ENCODE measurements around the gene BOLA2. TPM values are rescaled to one million over a fixed set of nuclear protein-coding genes. Genes with fewer than 3 reads are reported as not detected.
A peak's percentile ranks its signal among the peaks of the same experiment; 100 is the strongest.
"Not testable (repeated sequence)": the region's sequence is repeated elsewhere in the genome, so short reads cannot be mapped to it uniquely, and the experiment has no call there.

Gene BOLA2
- total RNA-seq = 1 to 10 TPM; 1.5 to 5.7 (median 3.1) TPM
- 10 to 100 TPM; 11.0 to 47.2 (median 19.2) TPM for polyA plus RNA-seq
- long read RNA-seq, donor 1, partial matches to known transcripts = 2 of 6 reads
- long read RNA-seq, donor 1, other reads (novel, unspliced or antisense) = 0 of 6 reads
- long read RNA-seq, donor 2, transcript BOLA2-201 (3 exons, 1,012 nt) = major isoform, 5 of 8 reads
- long read RNA-seq, donor 2, partial matches to known transcripts = 1 of 8 reads
- long read RNA-seq, donor 2, other reads (novel, unspliced or antisense) = 2 of 8 reads

GRCh38 chr16:29454269-29454668, at the start of gene BOLA2, which contains the start of gene SLX1B:
BOLA2 (minus strand) TSS chr16:29454351; CDS start chr16:29454253, 98 bp downstream.
SLX1B (plus strand) TSS chr16:29454533.
- H3K4me3 ChIP-seq; intact Hi-C loops (cut with DNase I); H3K27ac ChIP-seq; H3K27me3 ChIP-seq (ENCODE audit: insufficient read depth in 3 of 3, low read length in 2 of 3); H3K36me3 ChIP-seq (ENCODE audit: insufficient read depth in 1 of 2, low read depth in 1 of 2); H3K4me1 ChIP-seq; H3K9me3 ChIP-seq; DNase-seq: not testable (repeated sequence)
- WGBS, 3 donors = no CpG with 5 or more reads among the region's 33 CpGs
- ATAC-seq = peak; percentile 94 to 96 (median 95)

- ATAC-seq; H3K9me3 ChIP-seq; H3K27ac ChIP-seq; intact Hi-C loops (cut with DNase I); H3K27me3 ChIP-seq (ENCODE audit: insufficient read depth in 3 of 3, low read length in 2 of 3); H3K4me1 ChIP-seq; H3K4me3 ChIP-seq; H3K36me3 ChIP-seq (ENCODE audit: insufficient read depth in 1 of 2, low read depth in 1 of 2): not testable (repeated sequence)
- DNase-seq = peak; percentile 9 to 39
- 69 to 81% (median 78%) methylated on average over 5 to 6 of the region's 12 CpGs for WGBS, 3 donors
Measured at GRCh38 chr16:29482276-29482675, 28.1 kb upstream of the BOLA2 start.

GRCh38 chr16:29472065-29472464, 17.9 kb upstream of the BOLA2 start:
- H3K9me3 ChIP-seq; H3K36me3 ChIP-seq (ENCODE audit: insufficient read depth in 1 of 2, low read depth in 1 of 2); H3K4me3 ChIP-seq; H3K27me3 ChIP-seq (ENCODE audit: insufficient read depth in 3 of 3, low read length in 2 of 3); DNase-seq; H3K27ac ChIP-seq; H3K4me1 ChIP-seq; intact Hi-C loops (cut with DNase I): not testable (repeated sequence)
- no CpG with 5 or more reads among the region's 4 CpGs for WGBS, 3 donors
- ATAC-seq = peak; percentile 85 to 86 (median 86)

- H3K27me3 ChIP-seq (ENCODE audit: insufficient read depth in 3 of 3, low read length in 2 of 3); intact Hi-C loops (cut with DNase I); H3K36me3 ChIP-seq (ENCODE audit: insufficient read depth in 1 of 2, low read depth in 1 of 2); H3K4me3 ChIP-seq; H3K4me1 ChIP-seq; H3K9me3 ChIP-seq: not testable (repeated sequence)
- ATAC-seq (peak; percentile 63 to 78 (median 71)), DNase-seq (peak; percentile 64 to 74)
- peak overlapping the region; percentile 53 for H3K27ac ChIP-seq
- WGBS, 3 donors = 3 to 5% (median 4%) methylated on average over 5 of the region's 6 CpGs
Measured at GRCh38 chr16:29469660-29470059, 15.5 kb upstream of the BOLA2 start.

- ATAC-seq; intact Hi-C loops (cut with DNase I): not testable (repeated sequence)
- no CpG with 5 or more reads among the region's 10 CpGs for WGBS, 3 donors
Measured at GRCh38 chr16:29467654-29468366, 13.7 kb upstream of the BOLA2 start.

GRCh38 chr16:29466904-29467303, 12.8 kb upstream of the BOLA2 start:
- H3K4me1 ChIP-seq; H3K27ac ChIP-seq; H3K27me3 ChIP-seq (ENCODE audit: insufficient read depth in 3 of 3, low read length in 2 of 3); H3K36me3 ChIP-seq (ENCODE audit: insufficient read depth in 1 of 2, low read depth in 1 of 2); intact Hi-C loops (cut with DNase I); DNase-seq; H3K4me3 ChIP-seq; H3K9me3 ChIP-seq: not testable (repeated sequence)
- no CpG with 5 or more reads among the region's 33 CpGs for WGBS, 3 donors
- ATAC-seq = peak in 1 of 4 donors; percentile 23

More at GRCh38 chr16:29467654-29468366, 13.7 kb upstream of the BOLA2 start:
- not testable (repeated sequence) for H3K4me1 ChIP-seq; H3K4me3 ChIP-seq; DNase-seq; H3K36me3 ChIP-seq (ENCODE audit: insufficient read depth in 1 of 2, low read depth in 1 of 2); H3K9me3 ChIP-seq; H3K27me3 ChIP-seq (ENCODE audit: insufficient read depth in 3 of 3, low read length in 2 of 3); H3K27ac ChIP-seq

- H3K36me3 ChIP-seq (ENCODE audit: insufficient read depth in 1 of 2, low read depth in 1 of 2); intact Hi-C loops (cut with DNase I); H3K4me3 ChIP-seq; H3K27ac ChIP-seq; H3K27me3 ChIP-seq (ENCODE audit: insufficient read depth in 3 of 3, low read length in 2 of 3); H3K4me1 ChIP-seq; DNase-seq; H3K9me3 ChIP-seq: not testable (repeated sequence)
- no CpG with 5 or more reads among the region's 57 CpGs for WGBS, 3 donors
- ATAC-seq = peak; percentile 27 to 57 (median 42)
Measured at GRCh38 chr16:29465985-29466824, 12.1 kb upstream of the BOLA2 start.

- H3K4me3 ChIP-seq; H3K27ac ChIP-seq; H3K36me3 ChIP-seq (ENCODE audit: insufficient read depth in 1 of 2, low read depth in 1 of 2); H3K9me3 ChIP-seq; H3K27me3 ChIP-seq (ENCODE audit: insufficient read depth in 3 of 3, low read length in 2 of 3); DNase-seq; H3K4me1 ChIP-seq; intact Hi-C loops (cut with DNase I): not testable (repeated sequence)
- no CpG with 5 or more reads among the region's 9 CpGs for WGBS, 3 donors
- peak in 3 of 4 donors; percentile 1 to 7 (median 2) for ATAC-seq
Measured at GRCh38 chr16:29460647-29461030, 6.5 kb upstream of the BOLA2 start.

GRCh38 chr16:29459706-29460646, 5.8 kb upstream of the BOLA2 start, which contains the start of gene SULT1A4:
SULT1A4 (plus strand) TSS chr16:29459913; CDS start chr16:29461386, 1,473 bp downstream.
- H3K4me3 ChIP-seq; H3K27me3 ChIP-seq (ENCODE audit: insufficient read depth in 3 of 3, low read length in 2 of 3); H3K36me3 ChIP-seq (ENCODE audit: insufficient read depth in 1 of 2, low read depth in 1 of 2); H3K9me3 ChIP-seq; intact Hi-C loops (cut with DNase I); H3K27ac ChIP-seq; H3K4me1 ChIP-seq; DNase-seq: not testable (repeated sequence)
- no CpG with 5 or more reads among the region's 13 CpGs for WGBS, 3 donors
- peak; percentile 45 to 60 (median 52) for ATAC-seq

- H3K36me3 ChIP-seq (ENCODE audit: insufficient read depth in 1 of 2, low read depth in 1 of 2); H3K4me1 ChIP-seq; DNase-seq; H3K27me3 ChIP-seq (ENCODE audit: insufficient read depth in 3 of 3, low read length in 2 of 3); H3K27ac ChIP-seq; H3K4me3 ChIP-seq; intact Hi-C loops (cut with DNase I); H3K9me3 ChIP-seq; ATAC-seq: not testable (repeated sequence)
- 91 to 100% (median 100%) methylated on average over 1 of the region's 2 CpGs for WGBS, 3 donors
Measured at GRCh38 chr16:29457660-29458059, 3.5 kb upstream of the BOLA2 start.
